AG09319 (cell line): ENCODE measurements around the gene GRM5.

Source experiments
- DNase-seq: peaks from one replicate; pipeline ENCODE4 v3.0.0-alpha.2; 2010; ENCODE audit warnings: low read depth; ENCODE audit errors: extremely low read depth
- CTCF ChIP-seq: IDR thresholded peaks from 2 replicates; pipeline ENCODE4 v1.5.1; 2011; ENCODE audit warnings: low read depth, mild to moderate bottlenecking, inconsistent platforms, low read length, moderate library complexity

Gene GRM5

GRCh38 chr11:88576741-88577140 is 489.0 kb downstream of the GRM5 start:
- DNase-seq: no peak
- no peak for TF ChIP-seq CTCF

DNA sequence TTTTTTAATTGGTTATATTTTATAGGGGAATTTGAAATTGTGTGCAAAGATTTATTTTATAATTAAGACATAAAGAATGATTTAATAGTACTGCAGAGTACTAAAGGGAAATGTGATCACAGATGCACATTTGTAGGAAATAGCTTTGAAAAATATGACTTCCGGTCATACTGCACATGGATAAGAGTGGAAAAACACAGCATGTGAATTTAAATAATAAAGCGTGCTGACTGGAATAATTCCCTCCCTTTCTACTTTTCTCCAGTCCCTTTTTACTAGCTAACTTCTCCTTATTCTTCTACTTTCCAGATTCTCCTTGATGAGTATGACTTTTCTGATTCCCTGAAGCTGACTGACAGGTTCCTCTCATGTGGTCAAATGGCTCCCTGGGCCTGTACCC is 489.9 kb downstream of the GRM5 start:
- DNase-seq: no peak
- no peak for TF ChIP-seq CTCF

GRCh38 chr11:88569342-88569741 is 496.4 kb downstream of the GRM5 start:
- DNase-seq: no peak
- TF ChIP-seq CTCF: no peak

- TF ChIP-seq CTCF: no peak
- DNase-seq: no peak
Measured at GRCh38 chr11:88555829-88556202, 510.0 kb downstream of the GRM5 start.

DNA sequence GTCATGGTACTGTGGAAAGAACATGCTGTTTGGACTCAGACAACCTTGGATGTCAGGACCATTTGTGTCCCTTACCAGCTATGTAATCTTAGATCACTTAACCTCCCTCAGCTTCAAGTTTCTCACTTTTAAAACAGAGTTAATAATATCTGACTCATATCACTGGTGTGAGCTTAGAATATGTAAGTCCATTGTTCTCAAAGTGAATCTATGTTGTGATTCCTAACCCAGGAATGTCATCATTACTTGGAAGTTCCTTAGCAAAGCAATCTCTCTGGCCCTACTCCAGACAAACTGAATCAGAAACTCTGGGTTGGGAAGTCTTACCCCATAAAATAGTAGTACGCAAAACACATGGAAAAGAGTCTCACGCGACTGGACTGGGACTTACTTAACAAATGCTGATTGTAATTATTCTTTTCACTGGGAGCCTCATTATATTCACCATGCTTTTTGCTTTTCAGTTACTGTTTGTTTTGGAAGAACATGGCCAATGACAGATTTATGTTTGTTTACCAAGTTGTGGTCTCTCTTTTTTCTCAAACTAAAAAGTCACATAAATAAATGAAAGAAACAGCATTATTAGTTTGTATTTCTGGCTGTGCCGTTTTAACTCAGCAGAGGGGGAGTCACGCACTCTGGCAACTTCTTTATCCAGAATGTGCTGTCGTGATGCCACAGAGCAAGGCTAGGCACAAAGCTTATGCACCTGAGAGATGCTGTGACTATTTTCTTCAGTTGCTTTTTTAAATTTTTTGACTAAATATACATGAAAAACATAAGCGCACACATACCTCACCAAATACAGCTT is 510.6 kb downstream of the GRM5 start:
- TF ChIP-seq CTCF: no peak
- peak; percentile 98 for DNase-seq

DNA sequence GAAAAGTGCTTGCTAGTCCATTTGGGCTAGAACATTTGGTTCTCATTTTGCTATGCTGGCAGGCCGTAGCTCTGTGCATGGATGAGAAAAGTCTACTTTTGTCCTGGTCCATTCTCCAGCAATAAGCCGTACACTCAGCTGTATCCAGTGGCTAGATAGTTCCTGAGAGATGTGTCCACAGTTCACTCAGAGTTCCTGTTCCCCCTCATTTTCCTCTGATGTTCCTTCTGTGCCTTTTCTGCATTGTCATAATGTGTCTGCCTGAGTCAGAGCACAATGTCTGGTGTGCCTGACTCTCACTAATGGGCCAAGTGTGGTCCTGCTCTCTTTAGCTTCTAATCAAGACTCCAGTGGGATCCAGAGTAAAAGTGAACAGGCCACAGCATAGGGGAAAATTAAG is 512.6 kb downstream of the GRM5 start:
- TF ChIP-seq CTCF: no peak
- DNase-seq: no peak

DNA sequence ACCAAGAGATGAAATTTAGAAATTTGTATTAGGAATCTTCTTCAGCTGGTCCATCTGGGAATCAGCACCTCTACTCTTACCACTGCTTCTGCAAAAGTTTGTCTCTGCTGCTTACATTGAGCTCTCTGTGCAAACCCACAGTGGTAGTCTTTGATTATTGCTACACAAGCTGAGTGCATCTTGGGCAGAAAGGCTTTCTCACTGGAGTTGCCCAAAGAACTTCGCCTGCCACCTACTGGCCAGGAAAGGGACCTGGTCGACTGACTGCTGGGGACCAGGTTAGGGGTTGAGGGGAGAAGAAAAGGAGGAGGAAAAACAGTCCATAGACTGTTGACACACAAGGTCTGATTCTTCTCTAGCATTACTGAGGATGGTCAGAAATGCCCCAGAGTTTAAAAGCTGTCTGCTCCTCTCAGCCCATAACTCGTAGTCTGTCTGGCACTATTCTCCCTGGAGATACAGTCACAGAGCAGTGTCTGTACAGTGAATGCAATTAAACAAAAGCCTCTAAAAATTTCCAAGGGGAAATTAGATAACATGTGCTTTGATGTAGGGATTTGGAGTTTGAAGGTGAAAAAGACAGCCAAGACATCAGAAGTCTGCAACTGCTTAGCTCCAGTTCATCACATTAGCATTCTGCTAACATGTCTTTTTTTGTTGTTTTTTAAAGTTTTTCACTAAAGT is 513.3 kb downstream of the GRM5 start:
- TF ChIP-seq CTCF: peak; percentile 69
- DNase-seq: no peak
